Hepatocyte (in vitro differentiated cells): ENCODE results near the gene TMSB4X.

ENCODE experiments used
- CTCF ChIP-seq: fragments of 200-600 bp; sonication (generic); IDR thresholded peaks from 2 replicates; pipeline ENCODE4 v1.5.1; 2016; ENCODE audit warnings: antibody characterized with exemption, mild to moderate bottlenecking; ENCODE audit not compliant: poor library complexity
- EZH2 ChIP-seq: fragments of 200-600 bp; sonication (generic); IDR thresholded peaks from 2 replicates; pipeline ENCODE4 v1.6.1; 2016; ENCODE audit warnings: antibody characterized with exemption, mild to moderate bottlenecking, borderline replicate concordance
- EZH2phosphoT487 ChIP-seq: fragments of 200-600 bp; sonication (generic); IDR thresholded peaks from one replicate; pipeline ENCODE4 v1.6.1; 2018; ENCODE audit warnings: antibody characterized with exemption, mild to moderate bottlenecking, low read depth, moderate library complexity; ENCODE audit not compliant: unreplicated experiment, severe bottlenecking

GRCh38 chrX:12954981-12955380, 19.9 kb upstream of the TMSB4X start:
- no peak for TF ChIP-seq CTCF
- no peak for TF ChIP-seq EZH2phosphoT487
- no peak for TF ChIP-seq EZH2
